ENCODE measurements around the gene WDCP. TPM values are rescaled to one million over a fixed set of nuclear protein-coding genes. Genes with fewer than 3 reads are reported as not detected.

WDCP gene
- total RNA-seq, 1 experiment from 2014 or later: 19.9 TPM

GRCh38 chr2:24009367-24009679 lies 37.9 kb downstream of the WDCP start:
- CTCF ChIA-PET: no interaction called here

GRCh38 chr2:24008672-24009366 lies 38.4 kb downstream of the WDCP start:
- Histone ChIP-seq H3K36me3 (ENCODE audit: control insufficient read depth in 1 of 2, insufficient read depth in 2 of 2, low read length in 2 of 2) (no peaks in the 10 kb centered on the region), H3K4me1 (ENCODE audit: control insufficient read depth in 1 of 2, insufficient read depth in 2 of 2, low read length in 2 of 2) (no peaks in the 10 kb centered on the region; a peak in 1 of 4 replicates), H3K79me2 (ENCODE audit: insufficient read depth, low read length) (no peaks in the 10 kb centered on the region), H3K9ac (ENCODE audit: low read length) (no peak overlapping the region), H2AFZ (ENCODE audit: low read depth, low read length, poor library complexity, severe bottlenecking) (no peak overlapping the region), H3K27ac (ENCODE audit: low read depth, low read length) (no peak overlapping the region), H4K20me1 (ENCODE audit: insufficient read depth) (no peaks in the 10 kb centered on the region), H3K9me2 (ENCODE audit: insufficient read depth) (no peaks in the 10 kb centered on the region), H3K4me2 (ENCODE audit: low read length) (no peak overlapping the region), H3K27me3 (ENCODE audit: insufficient read depth, low read length) (no peaks in the 10 kb centered on the region), H3K9me3 (ENCODE audit: control insufficient read depth in 1 of 2, insufficient read depth in 1 of 2, low read depth in 1 of 2, low read length in 2 of 2) (no peaks in the 10 kb centered on the region), H3K4me3 (replicated peaks in 1 of 2; ENCODE audit: low read depth in 1 of 2, low read length in 2 of 2) (no peak overlapping the region)
- RAD21 ChIA-PET (ENCODE audit: low non-redundant PET in 1 of 2, low total read pairs in 2 of 2, uncharacterized antibody in 2 of 2, unreplicated experiment in 2 of 2): no interaction called here
- intact Hi-C loops (cut with micrococcal nuclease): no loop called here
- TF ChIP-seq MAX (IDR thresholded peaks at IDR 0.05): no peak
- no peak for TF ChIP-seq POLR2AphosphoS5 (IDR thresholded peaks at IDR 0.05; ENCODE audit: low read depth, low read length)
- no peak for TF ChIP-seq RAD21 (IDR thresholded peaks at IDR 0.05; ENCODE audit: low read depth)
- no peak for TF ChIP-seq SIN3A (IDR thresholded peaks at IDR 0.05; ENCODE audit: low read depth)
- no peak for TF ChIP-seq ELF1 (IDR thresholded peaks at IDR 0.05; ENCODE audit: borderline replicate concordance, low read depth)
- TF ChIP-seq TCF7L2 (IDR thresholded peaks at IDR 0.05; ENCODE audit: borderline replicate concordance, extremely low read depth, insufficient read depth, insufficient read length): no peak
- no peak for TF ChIP-seq CTCF (IDR thresholded peaks at IDR 0.05 in 2 of 3, conservative IDR thresholded peaks at IDR 0.05 in 1 of 3; ENCODE audit: borderline replicate concordance in 1 of 3, insufficient read depth in 1 of 3, low read depth in 2 of 3, low read length in 2 of 3)
- TF ChIP-seq FOSL1 (IDR thresholded peaks at IDR 0.05; ENCODE audit: low read depth): no peak
- no peak for TF ChIP-seq SP1 (IDR thresholded peaks at IDR 0.05; ENCODE audit: low read depth)
- POLR2A ChIA-PET: no interaction called here
- CTCF ChIA-PET: no interaction called here
- DNase-seq (ENCODE audit: low read depth, low spot score): no peak
- no peak for ATAC-seq
- BruUV-seq (replicated peaks): no TSS peak

More at GRCh38 chr2:24009367-24009679, 37.9 kb downstream of the WDCP start:
- Histone ChIP-seq H3K9me3 (ENCODE audit: control insufficient read depth in 1 of 2, insufficient read depth in 1 of 2, low read depth in 1 of 2, low read length in 2 of 2) (no peaks in the 10 kb centered on the region), H3K9ac (ENCODE audit: low read length) (no peak overlapping the region), H3K79me2 (ENCODE audit: insufficient read depth, low read length) (no peaks in the 10 kb centered on the region), H3K36me3 (ENCODE audit: control insufficient read depth in 1 of 2, insufficient read depth in 2 of 2, low read length in 2 of 2) (no peaks in the 10 kb centered on the region), H3K4me1 (ENCODE audit: control insufficient read depth in 1 of 2, insufficient read depth in 2 of 2, low read length in 2 of 2) (no peaks in the 10 kb centered on the region; a peak in 1 of 4 replicates), H3K27me3 (ENCODE audit: insufficient read depth, low read length) (no peaks in the 10 kb centered on the region), H4K20me1 (ENCODE audit: insufficient read depth) (no peaks in the 10 kb centered on the region), H3K4me3 (replicated peaks in 1 of 2; ENCODE audit: low read depth in 1 of 2, low read length in 2 of 2) (no peak overlapping the region), H2AFZ (ENCODE audit: low read depth, low read length, poor library complexity, severe bottlenecking) (no peak overlapping the region), H3K4me2 (ENCODE audit: low read length) (no peak overlapping the region), H3K27ac (ENCODE audit: low read depth, low read length) (no peak overlapping the region), H3K9me2 (ENCODE audit: insufficient read depth) (no peaks in the 10 kb centered on the region)
- intact Hi-C loops (cut with micrococcal nuclease): no loop called here
- no peak for ATAC-seq
- no peak for DNase-seq (ENCODE audit: low read depth, low spot score)
- no peak for TF ChIP-seq SRF (IDR thresholded peaks at IDR 0.05; ENCODE audit: low read depth)
- no TSS peak for BruUV-seq (replicated peaks)
- ChIA-PET POLR2A (no interaction called here), RAD21 (ENCODE audit: low non-redundant PET in 1 of 2, low total read pairs in 2 of 2, uncharacterized antibody in 2 of 2, unreplicated experiment in 2 of 2) (no interaction called here)

All from HCT116 (cell line).